ENCODE measurements around the gene TRPV3.
"Not testable (repeated sequence)": the region's sequence is repeated elsewhere in the genome, so short reads cannot be mapped to it uniquely, and the experiment has no call there.

TRPV3 gene

GRCh38 chr17:3557768-3558583, at the start of gene TRPV3:
TSS of gene TRPV3 (minus strand) at chr17:3557812. CDS start at chr17:3554850, 2,962 bp downstream.
- H3K4me3 ChIP-seq (ENCODE audit: low read depth, low read length), result no peak within 1 kb of the TSS

- no peak overlapping the region for H3K4me3 ChIP-seq (ENCODE audit: low read depth, low read length)
Observed at GRCh38 chr17:3603870-3604259, 46.3 kb upstream of the TRPV3 start.

GRCh38 chr17:3603119-3603869, 45.7 kb upstream of the TRPV3 start:
- H3K4me3 ChIP-seq (ENCODE audit: low read depth, low read length), result no peak overlapping the region

GRCh38 chr17:3602499-3602898, 44.9 kb upstream of the TRPV3 start:
- no peak overlapping the region for H3K4me3 ChIP-seq (ENCODE audit: low read depth, low read length)

GRCh38 chr17:3600529-3601205, 43.1 kb upstream of the TRPV3 start:
- H3K4me3 ChIP-seq (ENCODE audit: low read depth, low read length), result no peak overlapping the region

GRCh38 chr17:3598078-3598477, 40.5 kb upstream of the TRPV3 start:
- H3K4me3 ChIP-seq (ENCODE audit: low read depth, low read length), result no peak overlapping the region

- H3K4me3 ChIP-seq (ENCODE audit: low read depth, low read length), result no peak overlapping the region
Observed at GRCh38 chr17:3596804-3597464, 39.3 kb upstream of the TRPV3 start.

GRCh38 chr17:3594976-3595375, 37.4 kb upstream of the TRPV3 start:
- H3K4me3 ChIP-seq (ENCODE audit: low read depth, low read length), result no peak overlapping the region

- no peak overlapping the region for H3K4me3 ChIP-seq (ENCODE audit: low read depth, low read length)
Observed at GRCh38 chr17:3594051-3594800, 36.6 kb upstream of the TRPV3 start.

- H3K4me3 ChIP-seq (ENCODE audit: low read depth, low read length), result no peak overlapping the region
Observed at GRCh38 chr17:3593384-3593783, 35.8 kb upstream of the TRPV3 start.

GRCh38 chr17:3592216-3592860, 34.7 kb upstream of the TRPV3 start:
- H3K4me3 ChIP-seq (ENCODE audit: low read depth, low read length), result no peak overlapping the region

GRCh38 chr17:3590768-3591167, 33.2 kb upstream of the TRPV3 start:
- no peak overlapping the region for H3K4me3 ChIP-seq (ENCODE audit: low read depth, low read length)

- H3K4me3 ChIP-seq (ENCODE audit: low read depth, low read length), result no peak overlapping the region
Observed at GRCh38 chr17:3590231-3590630, 32.6 kb upstream of the TRPV3 start.

GRCh38 chr17:3589784-3590183, 32.2 kb upstream of the TRPV3 start:
- H3K4me3 ChIP-seq (ENCODE audit: low read depth, low read length), result no peak overlapping the region

- no peak overlapping the region for H3K4me3 ChIP-seq (ENCODE audit: low read depth, low read length)
Observed at GRCh38 chr17:3585826-3586225, 28.2 kb upstream of the TRPV3 start.

GRCh38 chr17:3583456-3583855, 25.8 kb upstream of the TRPV3 start:
- H3K4me3 ChIP-seq (ENCODE audit: low read depth, low read length), result no peak overlapping the region

- H3K4me3 ChIP-seq (ENCODE audit: low read depth, low read length), result no peak overlapping the region
Observed at GRCh38 chr17:3582915-3583314, 25.3 kb upstream of the TRPV3 start.

- not testable (repeated sequence) for H3K4me3 ChIP-seq (ENCODE audit: low read depth, low read length)
Observed at GRCh38 chr17:3578667-3579066, 21.1 kb upstream of the TRPV3 start.

GRCh38 chr17:3576970-3577369, 19.4 kb upstream of the TRPV3 start:
- no peak overlapping the region for H3K4me3 ChIP-seq (ENCODE audit: low read depth, low read length)

GRCh38 chr17:3575511-3575910, 17.9 kb upstream of the TRPV3 start:
- no peak overlapping the region for H3K4me3 ChIP-seq (ENCODE audit: low read depth, low read length)
